OCI-M2 (cell line): ENCODE data around the gene RNF212.

ENCODE experiments used
- DNase-seq: peaks from one replicate; lab custom pipeline; 2025; ENCODE audit not compliant: unreplicated experiment; lab: John Stamatoyannopoulos, UW

RNF212 gene

DNA sequence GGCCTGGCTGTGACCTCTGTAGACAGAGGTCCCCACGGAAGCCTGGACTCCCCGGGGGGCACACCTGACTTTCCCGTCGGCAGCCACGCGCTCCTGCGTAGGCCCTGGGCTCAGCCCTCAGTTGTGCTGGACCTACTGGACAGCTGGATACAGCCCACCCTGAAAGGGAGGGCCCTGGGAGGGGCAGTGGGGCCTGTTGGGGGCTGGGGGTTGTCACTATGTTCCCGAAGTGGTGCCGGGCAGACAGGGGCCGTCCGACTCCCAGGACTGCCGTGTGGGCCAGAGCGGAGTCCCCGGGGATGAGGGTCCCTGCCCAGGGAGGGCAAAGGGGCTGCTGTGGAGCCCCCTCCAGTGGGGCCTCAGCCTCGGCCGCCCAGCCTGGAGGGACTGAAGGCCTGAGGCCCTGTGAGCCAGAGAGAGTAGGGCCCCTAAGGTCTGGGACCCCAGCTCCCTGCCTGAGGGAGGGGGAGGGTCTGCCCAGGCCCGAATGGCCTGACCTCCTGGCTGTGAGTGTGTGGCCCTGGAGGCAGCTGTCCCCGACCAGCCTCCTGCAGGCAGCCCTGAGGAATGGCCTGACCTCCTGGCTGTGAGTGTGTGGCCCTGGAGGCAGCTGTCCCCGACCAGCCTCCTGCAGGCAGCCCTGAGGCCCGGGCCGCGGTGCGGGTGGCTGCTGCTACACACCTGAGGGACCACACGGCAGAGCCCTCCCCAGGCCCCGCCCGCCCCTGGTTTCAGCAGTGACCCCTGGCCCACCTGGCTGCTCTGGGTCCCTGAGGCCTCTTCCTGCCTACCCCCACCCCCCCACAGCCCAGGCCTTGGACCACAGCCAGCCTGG is 76.2 kb downstream of the RNF212 start:
- DNase-seq: no peak

DNA sequence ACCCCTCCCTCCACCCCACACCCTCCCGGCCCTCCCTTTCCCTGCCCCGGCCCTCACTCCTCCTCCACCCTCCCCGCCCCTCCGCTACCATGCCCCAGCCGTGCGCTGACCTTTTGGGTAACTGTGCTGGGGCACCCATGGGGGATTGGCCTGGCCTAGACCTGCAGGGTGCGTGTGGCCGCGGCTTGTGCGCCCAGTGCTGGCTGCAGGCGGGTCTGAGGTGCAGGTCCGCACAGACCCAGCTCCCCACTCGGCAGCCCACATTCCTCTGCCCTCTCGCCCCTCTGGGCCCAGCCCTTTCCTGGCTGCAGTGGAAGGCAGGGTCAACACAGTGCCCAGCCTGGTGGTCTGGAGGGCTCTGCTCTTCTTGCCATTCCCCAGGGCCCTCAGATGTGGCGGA is 77.3 kb downstream of the RNF212 start:
- DNase-seq: no peak

DNA sequence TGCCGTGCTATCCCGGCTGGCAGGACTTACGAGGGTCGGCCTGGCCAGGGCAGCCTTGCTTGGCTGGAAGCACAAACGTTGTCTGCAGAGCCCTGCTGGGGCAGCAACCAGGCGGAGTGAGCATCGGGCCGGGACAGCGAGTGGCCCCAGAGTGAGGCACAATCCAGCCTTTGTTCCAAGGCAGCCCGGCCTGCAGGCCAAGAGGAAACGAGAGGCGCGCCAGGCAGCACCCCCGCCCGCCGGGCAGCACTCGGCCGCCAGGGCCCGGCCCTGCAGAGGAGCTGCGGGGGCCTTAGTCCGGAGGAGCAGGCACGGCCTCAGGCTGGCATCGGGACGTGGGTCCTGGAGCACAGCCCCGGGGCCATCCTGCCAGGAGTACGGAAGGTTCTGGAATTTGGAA is 77.9 kb downstream of the RNF212 start:
- no peak for DNase-seq

DNA sequence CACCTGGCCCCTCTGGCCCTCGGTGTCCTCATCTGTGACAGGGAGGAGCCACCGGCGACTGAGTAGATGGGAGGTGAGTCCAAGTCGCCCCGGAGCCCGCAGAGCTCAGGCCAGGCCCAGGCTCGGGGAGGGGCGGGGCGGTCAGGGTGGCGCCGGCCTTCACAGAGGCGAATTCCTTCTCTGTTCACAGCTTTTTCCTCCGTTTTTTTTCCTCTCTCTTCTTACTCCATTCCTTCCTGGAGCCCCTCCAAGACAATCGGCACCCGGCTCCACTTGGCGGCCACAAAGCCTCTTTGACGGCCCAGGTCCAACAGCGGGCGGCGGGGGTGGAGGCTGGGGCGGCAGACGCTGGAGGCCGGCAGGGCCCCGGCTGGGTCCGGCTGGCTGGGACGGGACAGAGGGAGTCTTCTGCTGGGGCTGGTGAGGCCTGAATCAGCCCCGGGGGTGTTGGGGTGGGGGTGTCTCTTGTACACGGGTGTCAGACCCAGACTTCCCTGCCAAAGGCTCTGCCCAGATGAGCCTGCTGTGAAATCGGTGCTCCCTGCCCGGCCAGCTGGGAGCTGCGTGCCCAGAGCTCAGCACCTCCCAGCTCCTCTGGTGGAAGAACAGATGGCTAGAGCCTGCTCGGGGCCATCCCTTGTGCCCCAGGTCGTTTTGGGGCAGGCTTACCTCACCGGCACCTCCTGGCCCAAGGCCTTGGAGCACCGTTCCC is 79.4 kb downstream of the RNF212 start:
- DNase-seq: no peak

GRCh38 chr4:1032861-1033260 is 80.5 kb downstream of the RNF212 start:
- no peak for DNase-seq

DNA sequence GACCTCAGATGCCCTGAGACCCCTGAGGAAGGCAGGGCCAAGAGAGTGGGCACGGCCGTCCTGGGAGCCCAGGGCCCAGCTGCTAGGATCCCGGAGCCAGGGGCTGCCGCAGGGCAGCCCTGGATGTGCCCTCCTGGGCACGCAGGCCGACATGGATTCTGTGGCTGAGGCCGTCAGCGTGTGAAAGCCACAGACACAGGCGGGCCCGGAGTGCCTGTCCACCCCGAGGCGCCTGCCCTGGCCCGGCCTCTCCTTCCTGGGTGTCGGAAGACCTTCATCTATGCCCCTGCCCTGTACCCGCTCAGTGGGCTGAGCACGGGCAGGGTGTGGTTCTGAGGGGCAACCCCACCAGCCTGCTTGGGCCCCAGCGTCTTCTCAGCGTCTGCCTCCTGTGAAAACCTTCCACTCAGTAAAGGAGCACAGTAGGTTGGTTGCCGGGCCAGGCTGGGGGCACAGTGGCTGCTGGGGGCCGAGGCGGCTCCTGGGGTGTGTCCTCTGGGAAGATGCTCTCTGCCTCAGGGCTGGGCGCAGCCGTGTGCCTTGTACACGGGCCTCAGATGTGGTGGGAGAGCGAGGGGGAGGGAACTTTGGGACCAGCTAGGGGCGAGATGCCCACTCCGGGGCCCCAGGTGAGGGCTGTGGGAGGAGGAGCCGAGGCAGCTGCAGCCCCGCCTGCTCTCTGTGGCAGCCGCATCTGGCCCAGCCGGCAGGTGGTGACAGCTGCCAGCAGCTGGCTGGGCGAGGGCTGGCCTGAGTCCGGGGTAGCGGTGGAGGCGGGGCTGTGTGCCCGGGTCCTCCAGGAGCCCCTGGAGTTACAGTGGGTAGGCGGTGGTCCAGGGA is 81.2 kb downstream of the RNF212 start:
- no peak for DNase-seq

DNA sequence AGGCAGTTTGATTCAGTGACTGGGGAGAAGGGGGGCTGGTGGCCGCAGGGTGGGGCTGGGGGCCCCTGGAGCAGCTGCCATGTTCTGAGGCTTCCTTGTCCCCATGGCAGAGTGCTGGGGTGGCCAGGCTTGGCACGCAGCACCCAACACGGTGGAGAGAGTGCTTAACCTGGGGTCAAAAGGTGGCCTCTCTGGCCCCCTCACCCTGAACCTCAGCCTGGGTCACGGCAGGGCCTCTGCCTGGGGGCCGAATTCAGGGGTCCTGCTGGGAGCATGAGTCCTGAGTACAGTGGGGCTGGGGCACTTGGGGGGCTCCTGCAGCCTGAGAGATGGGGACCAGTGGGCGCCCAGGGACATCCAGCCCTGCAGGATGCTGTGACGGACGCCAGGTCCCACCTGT is 82.0 kb downstream of the RNF212 start:
- no peak for DNase-seq

DNA sequence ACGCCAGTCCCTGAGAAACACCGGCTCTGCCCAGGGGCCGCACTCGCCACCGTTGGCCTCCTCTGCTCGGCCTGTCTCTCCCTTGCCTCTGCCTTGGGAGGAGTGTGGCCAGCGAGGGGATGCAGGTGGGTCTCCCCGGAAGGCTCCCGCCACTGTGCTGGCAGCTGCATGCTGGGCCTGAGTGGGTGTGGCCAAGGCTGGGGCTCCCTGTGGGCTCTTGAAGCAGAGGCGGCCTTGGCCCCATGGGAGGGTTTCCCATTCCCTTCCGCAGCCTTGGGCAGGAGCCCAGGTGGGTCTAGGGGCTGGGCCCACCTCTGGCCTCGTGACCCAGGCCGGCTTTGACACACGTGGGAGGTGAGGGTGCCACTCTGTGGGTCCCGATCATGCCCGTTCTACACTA is 82.8 kb downstream of the RNF212 start:
- DNase-seq: no peak

DNA sequence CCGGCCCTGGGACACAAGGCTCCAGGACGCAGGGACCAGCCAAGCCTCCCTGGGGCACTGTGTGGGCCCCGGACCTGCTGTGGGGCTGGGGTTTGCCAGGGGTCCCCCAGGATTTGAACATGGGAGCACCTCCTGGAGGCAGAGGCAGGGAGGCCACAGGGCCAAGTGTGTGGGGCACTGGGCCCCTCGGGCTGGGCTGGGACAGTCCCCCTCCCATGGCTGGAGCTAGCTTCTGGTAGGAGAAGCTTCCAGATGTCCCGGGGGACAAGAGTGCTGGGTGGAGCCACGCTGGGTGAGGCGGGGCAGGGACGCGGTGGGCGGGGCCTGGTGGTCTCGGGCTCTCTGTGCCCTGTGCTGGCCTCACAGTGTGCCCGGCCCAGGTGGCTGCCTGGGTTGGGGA is 83.3 kb downstream of the RNF212 start:
- DNase-seq: no peak

GRCh38 chr4:1029529-1029928 is 83.8 kb downstream of the RNF212 start:
- no peak for DNase-seq

DNA sequence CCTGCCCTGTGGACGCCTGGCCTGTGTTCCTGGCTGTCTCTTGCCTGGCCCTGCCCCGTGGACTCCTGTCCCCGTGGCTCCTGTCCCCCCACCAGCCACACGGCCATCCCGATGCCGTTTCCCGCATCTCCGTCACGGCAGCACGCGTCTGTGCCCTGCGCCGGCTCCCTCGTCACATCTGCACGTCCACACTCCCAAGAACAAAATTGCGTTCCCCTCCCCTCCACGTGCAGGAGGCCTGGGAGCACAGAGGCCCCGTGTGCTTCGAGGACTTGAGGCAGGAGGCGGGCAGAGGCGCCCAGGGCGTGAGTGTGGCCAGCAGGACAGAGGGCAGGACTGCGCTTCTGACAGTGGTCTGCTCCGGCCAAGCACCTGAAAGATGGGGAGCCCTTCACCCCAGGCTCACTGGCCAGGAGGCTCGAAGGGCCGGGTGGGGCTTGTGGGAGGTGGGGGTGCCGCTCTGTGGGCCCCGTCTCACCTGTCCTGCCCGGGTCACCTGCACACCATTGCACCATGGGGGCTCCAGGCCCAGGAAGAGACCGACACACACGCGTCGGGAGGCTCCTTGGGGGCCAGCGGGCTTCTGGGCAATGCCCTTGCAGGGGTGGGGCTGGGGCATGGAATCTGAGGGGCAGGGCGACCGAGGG is 84.7 kb downstream of the RNF212 start:
- DNase-seq: no peak

- DNase-seq: no peak
These were observed 85.5 kb downstream of the RNF212 start for GRCh38 chr4:1027915-1028238.

- DNase-seq: no peak
These were observed 86.0 kb downstream of the RNF212 start for GRCh38 chr4:1027219-1027914.

DNA sequence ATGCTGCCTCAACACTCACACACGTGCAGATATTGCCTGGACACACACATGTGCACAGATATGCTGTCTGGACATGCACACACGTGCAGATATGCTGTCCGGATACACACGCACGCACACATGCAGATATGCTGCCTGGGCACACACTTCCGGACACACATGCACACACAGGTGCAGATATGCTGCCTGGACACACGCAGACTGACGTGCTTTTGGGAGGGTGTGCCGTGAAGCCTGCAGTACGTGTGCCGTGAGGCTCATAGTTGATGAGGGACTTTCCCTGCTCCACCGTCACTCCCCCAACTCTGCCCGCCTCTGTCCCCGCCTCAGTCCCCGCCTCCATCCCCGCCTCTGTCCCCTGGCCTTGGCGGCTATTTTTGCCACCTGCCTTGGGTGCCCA is 87.2 kb downstream of the RNF212 start:
- DNase-seq: no peak

DNA sequence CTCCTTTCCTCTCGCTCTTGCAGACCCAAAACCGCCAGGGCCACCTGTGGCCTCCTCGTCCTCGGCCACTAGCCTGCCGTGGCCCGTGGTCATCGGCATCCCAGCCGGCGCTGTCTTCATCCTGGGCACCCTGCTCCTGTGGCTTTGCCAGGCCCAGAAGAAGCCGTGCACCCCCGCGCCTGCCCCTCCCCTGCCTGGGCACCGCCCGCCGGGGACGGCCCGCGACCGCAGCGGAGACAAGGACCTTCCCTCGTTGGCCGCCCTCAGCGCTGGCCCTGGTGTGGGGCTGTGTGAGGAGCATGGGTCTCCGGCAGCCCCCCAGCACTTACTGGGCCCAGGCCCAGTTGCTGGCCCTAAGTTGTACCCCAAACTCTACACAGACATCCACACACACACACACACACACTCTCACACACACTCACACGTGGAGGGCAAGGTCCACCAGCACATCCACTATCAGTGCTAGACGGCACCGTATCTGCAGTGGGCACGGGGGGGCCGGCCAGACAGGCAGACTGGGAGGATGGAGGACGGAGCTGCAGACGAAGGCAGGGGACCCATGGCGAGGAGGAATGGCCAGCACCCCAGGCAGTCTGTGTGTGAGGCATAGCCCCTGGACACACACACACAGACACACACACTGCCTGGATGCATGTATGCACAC is 88.3 kb downstream of the RNF212 start:
- DNase-seq: no peak

DNA sequence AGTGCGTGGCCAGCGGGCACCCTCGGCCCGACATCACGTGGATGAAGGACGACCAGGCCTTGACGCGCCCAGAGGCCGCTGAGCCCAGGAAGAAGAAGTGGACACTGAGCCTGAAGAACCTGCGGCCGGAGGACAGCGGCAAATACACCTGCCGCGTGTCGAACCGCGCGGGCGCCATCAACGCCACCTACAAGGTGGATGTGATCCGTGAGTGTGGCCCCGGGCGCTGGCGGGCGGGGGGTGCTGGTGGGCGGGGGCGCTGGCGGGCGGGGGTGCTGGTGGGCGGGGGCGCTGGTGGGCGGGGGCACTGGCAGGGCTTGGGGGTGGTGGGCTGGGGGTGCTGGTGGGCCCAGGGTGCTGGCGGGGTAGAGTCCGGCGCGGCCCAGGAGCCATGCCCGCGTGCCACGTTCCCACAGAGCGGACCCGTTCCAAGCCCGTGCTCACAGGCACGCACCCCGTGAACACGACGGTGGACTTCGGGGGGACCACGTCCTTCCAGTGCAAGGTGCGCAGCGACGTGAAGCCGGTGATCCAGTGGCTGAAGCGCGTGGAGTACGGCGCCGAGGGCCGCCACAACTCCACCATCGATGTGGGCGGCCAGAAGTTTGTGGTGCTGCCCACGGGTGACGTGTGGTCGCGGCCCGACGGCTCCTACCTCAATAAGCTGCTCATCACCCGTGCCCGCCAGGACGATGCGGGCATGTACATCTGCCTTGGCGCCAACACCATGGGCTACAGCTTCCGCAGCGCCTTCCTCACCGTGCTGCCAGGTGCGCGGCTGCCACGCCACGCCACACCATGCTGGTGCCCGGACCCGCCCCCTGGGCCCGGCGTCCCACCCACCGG is 89.2 kb downstream of the RNF212 start:
- no peak for DNase-seq

DNA sequence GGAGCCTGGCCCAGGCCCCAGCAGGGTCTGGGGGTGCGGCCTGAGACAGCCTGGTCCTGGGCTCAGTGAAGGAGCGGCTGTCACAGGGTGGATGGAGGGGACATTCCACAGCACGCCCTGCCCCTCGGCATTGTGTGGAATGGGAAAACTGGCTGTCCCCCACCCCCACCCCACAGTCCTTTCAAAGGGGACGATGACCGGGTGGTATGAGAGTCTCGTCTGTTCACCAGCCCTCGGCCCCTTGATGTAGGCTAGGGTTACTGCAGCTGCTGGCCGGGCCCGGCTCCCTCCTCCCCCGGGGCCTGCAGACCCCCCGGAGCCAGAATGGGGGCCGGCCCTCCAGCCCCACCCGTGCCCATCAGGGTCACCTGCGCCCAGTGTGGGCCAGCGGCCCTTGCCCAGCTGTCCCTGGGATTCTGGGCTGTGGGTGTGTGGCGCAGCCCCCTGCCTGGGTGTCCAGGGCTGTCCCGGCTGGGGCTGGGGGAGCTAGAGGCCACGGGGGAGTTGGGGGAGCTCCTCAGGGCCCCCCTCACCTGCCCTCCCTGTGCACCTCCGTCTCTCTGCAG is 90.2 kb downstream of the RNF212 start:
- no peak for DNase-seq

DNA sequence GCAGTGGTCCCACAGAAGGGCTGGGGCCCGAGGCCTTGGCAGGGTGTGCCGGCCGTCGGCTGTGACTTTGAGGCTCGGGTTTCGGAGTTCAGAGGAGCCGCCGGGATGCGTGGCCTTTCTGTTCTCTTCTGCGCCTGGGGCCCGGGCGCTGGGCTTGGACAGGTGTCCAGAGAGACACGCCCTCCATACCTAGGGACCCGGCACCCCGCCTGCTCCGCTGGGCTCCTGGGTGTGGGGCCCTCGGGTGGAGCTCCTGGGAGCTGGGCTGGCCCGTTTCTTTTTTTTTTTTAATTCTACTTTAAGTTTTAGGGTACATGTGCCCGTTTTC is 90.7 kb downstream of the RNF212 start:
- no peak for DNase-seq

GRCh38 chr4:1022051-1022738 is 91.2 kb downstream of the RNF212 start:
- no peak for DNase-seq
